Measurements from ENCODE around the gene ABHD12. TPM values are rescaled to one million over a fixed set of nuclear protein-coding genes. Genes with fewer than 3 reads are reported as not detected.

The ABHD12 gene
- total RNA-seq, 2 donors from 2014 or later: 48.2 to 52.7 TPM

DNA sequence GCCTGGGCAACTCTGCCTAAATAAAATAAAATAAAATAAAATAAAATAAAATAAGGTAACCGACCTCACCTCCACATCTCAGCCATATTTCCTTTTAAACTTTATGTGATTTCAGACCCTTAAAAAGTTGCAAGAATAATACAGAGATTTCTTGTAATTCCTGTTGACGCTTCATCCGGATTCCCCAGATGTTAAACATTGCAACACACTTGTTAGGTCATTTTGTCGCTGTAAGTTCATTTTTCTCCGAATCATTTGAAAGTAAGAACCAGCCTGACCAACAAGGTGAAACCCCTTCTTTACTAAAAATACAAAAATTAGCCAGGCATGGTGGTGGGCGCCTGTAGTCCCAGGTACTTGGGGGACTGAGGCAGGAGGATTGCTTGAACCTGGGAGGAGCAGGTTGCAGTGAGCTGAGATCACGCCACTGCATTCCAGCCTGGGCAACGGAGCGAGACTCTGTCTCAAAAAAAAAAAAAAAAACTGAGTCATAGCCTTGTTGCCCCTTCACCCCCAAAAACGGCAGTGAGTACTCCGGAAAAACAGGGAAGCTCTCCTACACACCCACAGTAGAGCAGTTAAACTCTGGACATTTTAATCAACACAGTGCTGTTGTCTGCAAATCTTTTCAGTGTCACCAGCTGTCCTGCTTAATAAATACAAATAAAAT lies 136.9 kb downstream of the ABHD12 start:
- Mint-ChIP-seq H3K4me3 (no peak overlapping the region), H3K9me3 (no peaks in the 10 kb centered on the region), H3K4me1 (peaks cover 44% of the 10 kb centered on the region), H3K27ac (no peak overlapping the region), H3K27me3 (ENCODE audit: insufficient read depth) (no peaks in the 10 kb centered on the region), H3K36me3 (ENCODE audit: low read depth) (peaks cover 12% of the 10 kb centered on the region)
- DNase-seq: no peak
- WGBS, 2 experiments (ENCODE audit: insufficient coverage in 1 of 2, insufficient read length in 1 of 2): 95% methylated on average over 7 to 11 of the region's 11 CpGs
- H3K9ac ChIP-seq (ENCODE audit: extremely low read depth, low read length, poor library complexity, severe bottlenecking): no peak overlapping the region
- no peaks in the 10 kb centered on the region for H3K9me3 ChIP-seq (ENCODE audit: control insufficient read depth, low read length)
- no peak overlapping the region for H3K27ac ChIP-seq (ENCODE audit: low read depth, low read length)
- H3K27me3 ChIP-seq (ENCODE audit: control insufficient read depth, insufficient read depth, low read length, poor library complexity, severe bottlenecking): no peaks in the 10 kb centered on the region
- TF ChIP-seq, protein P1, sequence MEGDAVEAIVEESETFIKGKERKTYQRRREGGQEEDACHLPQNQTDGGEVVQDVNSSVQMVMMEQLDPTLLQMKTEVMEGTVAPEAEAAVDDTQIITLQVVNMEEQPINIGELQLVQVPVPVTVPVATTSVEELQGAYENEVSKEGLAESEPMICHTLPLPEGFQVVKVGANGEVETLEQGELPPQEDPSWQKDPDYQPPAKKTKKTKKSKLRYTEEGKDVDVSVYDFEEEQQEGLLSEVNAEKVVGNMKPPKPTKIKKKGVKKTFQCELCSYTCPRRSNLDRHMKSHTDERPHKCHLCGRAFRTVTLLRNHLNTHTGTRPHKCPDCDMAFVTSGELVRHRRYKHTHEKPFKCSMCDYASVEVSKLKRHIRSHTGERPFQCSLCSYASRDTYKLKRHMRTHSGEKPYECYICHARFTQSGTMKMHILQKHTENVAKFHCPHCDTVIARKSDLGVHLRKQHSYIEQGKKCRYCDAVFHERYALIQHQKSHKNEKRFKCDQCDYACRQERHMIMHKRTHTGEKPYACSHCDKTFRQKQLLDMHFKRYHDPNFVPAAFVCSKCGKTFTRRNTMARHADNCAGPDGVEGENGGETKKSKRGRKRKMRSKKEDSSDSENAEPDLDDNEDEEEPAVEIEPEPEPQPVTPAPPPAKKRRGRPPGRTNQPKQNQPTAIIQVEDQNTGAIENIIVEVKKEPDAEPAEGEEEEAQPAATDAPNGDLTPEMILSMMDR (conservative IDR thresholded peaks at IDR 0.05): no peak
- no peak overlapping the region for H3K4me3 ChIP-seq (ENCODE audit: low read length)
- H3K36me3 ChIP-seq (ENCODE audit: control insufficient read depth, insufficient read depth, low read length): peaks cover 32% of the 10 kb centered on the region
- H3K4me1 ChIP-seq (ENCODE audit: control insufficient read depth, insufficient read depth, low read length): peaks cover 2% of the 10 kb centered on the region

- Histone ChIP-seq H3K4me3 (ENCODE audit: low read length) (no peak overlapping the region), H3K9me3 (ENCODE audit: control insufficient read depth, low read length) (no peaks in the 10 kb centered on the region), H3K27ac (ENCODE audit: low read depth, low read length) (no peak overlapping the region), H3K9ac (ENCODE audit: extremely low read depth, low read length, poor library complexity, severe bottlenecking) (no peak overlapping the region), H3K4me1 (ENCODE audit: control insufficient read depth, insufficient read depth, low read length) (peaks cover 2% of the 10 kb centered on the region), H3K27me3 (ENCODE audit: control insufficient read depth, insufficient read depth, low read length, poor library complexity, severe bottlenecking) (no peaks in the 10 kb centered on the region), H3K36me3 (ENCODE audit: control insufficient read depth, insufficient read depth, low read length) (peaks cover 30% of the 10 kb centered on the region)
- no peak overlapping the region for H3K4me3 Mint-ChIP-seq
- H3K27ac Mint-ChIP-seq: no peak overlapping the region
- no peaks in the 10 kb centered on the region for H3K27me3 Mint-ChIP-seq (ENCODE audit: insufficient read depth)
- peaks cover 40% of the 10 kb centered on the region for H3K4me1 Mint-ChIP-seq
- peaks cover 10% of the 10 kb centered on the region for H3K36me3 Mint-ChIP-seq (ENCODE audit: low read depth)
- no peaks in the 10 kb centered on the region for H3K9me3 Mint-ChIP-seq
- peak; percentile 35 for DNase-seq
- TF ChIP-seq, protein P1 (conservative IDR thresholded peaks at IDR 0.05): no peak
- 89 to 90% methylated on average over 1 to 6 of the region's 6 CpGs for WGBS, 2 experiments (ENCODE audit: insufficient coverage in 1 of 2, insufficient read length in 1 of 2)
Measured at GRCh38 chr20:25252686-25253421, 137.8 kb downstream of the ABHD12 start.

DNA sequence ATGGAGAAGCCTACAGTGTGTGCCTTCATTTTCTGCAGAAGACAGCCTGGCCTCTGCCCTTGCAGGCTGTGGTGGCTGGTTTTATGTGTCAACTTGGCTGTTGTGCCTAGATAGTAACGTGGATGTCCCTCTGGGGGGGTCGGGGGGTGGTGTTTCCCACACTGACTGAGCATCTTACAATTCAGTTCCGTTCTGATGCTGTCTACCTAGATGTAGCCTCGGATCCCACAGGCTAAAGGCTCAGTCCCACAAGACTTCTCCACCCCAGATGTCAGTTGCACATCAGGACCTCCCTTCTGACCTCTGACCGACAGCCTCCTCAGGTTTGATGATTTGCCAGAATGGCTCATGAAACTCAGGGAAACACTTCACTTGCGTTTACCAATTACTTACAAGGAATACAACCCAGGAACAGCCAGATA lies 138.4 kb downstream of the ABHD12 start:
- H3K27me3 Mint-ChIP-seq (ENCODE audit: insufficient read depth): no peaks in the 10 kb centered on the region
- peak; percentile 26 for DNase-seq
- Histone ChIP-seq H3K27me3 (ENCODE audit: control insufficient read depth, insufficient read depth, low read length, poor library complexity, severe bottlenecking) (no peaks in the 10 kb centered on the region), H3K9ac (ENCODE audit: extremely low read depth, low read length, poor library complexity, severe bottlenecking) (no peak overlapping the region), H3K4me1 (ENCODE audit: control insufficient read depth, insufficient read depth, low read length) (peaks cover 2% of the 10 kb centered on the region), H3K36me3 (ENCODE audit: control insufficient read depth, insufficient read depth, low read length) (peaks cover 28% of the 10 kb centered on the region), H3K9me3 (ENCODE audit: control insufficient read depth, low read length) (no peaks in the 10 kb centered on the region), H3K27ac (ENCODE audit: low read depth, low read length) (no peak overlapping the region), H3K4me3 (ENCODE audit: low read length) (no peak overlapping the region)
- 96 to 97% methylated on average over 5 to 6 of the region's 6 CpGs for WGBS, 2 experiments (ENCODE audit: insufficient coverage in 1 of 2, insufficient read length in 1 of 2)
- no peak overlapping the region for H3K27ac Mint-ChIP-seq
- no peaks in the 10 kb centered on the region for H3K9me3 Mint-ChIP-seq
- peaks cover 8% of the 10 kb centered on the region for H3K36me3 Mint-ChIP-seq (ENCODE audit: low read depth)
- H3K4me1 Mint-ChIP-seq: peaks cover 40% of the 10 kb centered on the region
- no peak overlapping the region for H3K4me3 Mint-ChIP-seq
- TF ChIP-seq, protein P1 (conservative IDR thresholded peaks at IDR 0.05): no peak
